HepG2 (cell line): Measurements from ENCODE around the gene MUC4. TPM values are rescaled to one million over a fixed set of nuclear protein-coding genes. Genes with fewer than 3 reads are reported as not detected.

ENCODE experiments used
- ATAC-seq: fragments of 200-7000 bp; cut with Tn5 transposase; 3 replicates; pipeline ENCODE4 v1.9.1; 2020; ENCODE audit warnings: mild to moderate bottlenecking, moderate library complexity
- BruUV-seq: library from RNA; stranded (reverse); fragments of 400-500 nt; replicated peaks from 2 replicates; lab custom pipeline; 2021; lab: Mats Ljungman, UMichigan
- CTCF ChIA-PET: fragments of 300-600 bp; formaldehyde crosslinking; extraction: SDS; loops from one replicate; lab custom pipeline; 2021; ENCODE audit warnings: low total read pairs, inconsistent platforms, low intra/inter-chr PET ratio; lab: Yijun Ruan, JAX
- POLR2A ChIA-PET: fragments of 350-600 bp; sonication (Branson Sonifier 250); formaldehyde crosslinking; loops from one replicate; lab custom pipeline; 2020; ENCODE audit warnings: antibody characterized with exemption, inconsistent platforms; lab: Yijun Ruan, JAX
- DNase-seq: peaks from one replicate; pipeline ENCODE4 v3.0.0-alpha.2; 2015; ENCODE audit warnings: low spot score
- FAIRE-seq: peaks from 3 replicates; lab custom pipeline; 2011; peaks lifted over from hg19 to GRCh38; lab: Jason Lieb, UNC
- H2AFZ ChIP-seq: one replicate; pipeline ENCODE4 v1.6.1; 2011; ENCODE audit warnings: low read length, inconsistent platforms
- H3K27ac ChIP-seq: fragments of 300-600 bp; 3 replicates; pipeline ENCODE4 v1.8.0; 2011; ENCODE audit warnings: mixed run types, mild to moderate bottlenecking, mixed read lengths, low read length, inconsistent platforms; ENCODE audit not compliant: insufficient read depth; ENCODE audit errors: extremely low read length
- H3K27me3 ChIP-seq, 2 experiments: fragments of 200-600 bp in 1 of 2; 2 replicates in 1 of 2; 3 replicates in 1 of 2; pipeline versions ENCODE4 v1.6.0 to v1.8.0; 2011; ENCODE audit warnings: low read length in 2 of 2, mild to moderate bottlenecking in 2 of 2, moderate library complexity in 2 of 2, inconsistent platforms in 1 of 2; ENCODE audit not compliant: insufficient read depth in 2 of 2, control insufficient read depth in 1 of 2
- H3K36me3 ChIP-seq, 2 experiments: fragments of 200-600 bp in 1 of 2; replicated peaks in 1 of 2; 2 replicates in 1 of 2; 3 replicates in 1 of 2; pipeline versions ENCODE4 v1.5.1 to v1.8.0; 2011; ENCODE audit warnings: low read length in 2 of 2, inconsistent platforms in 1 of 2; ENCODE audit not compliant: insufficient read depth in 2 of 2, control insufficient read depth in 1 of 2
- H3K4me1 ChIP-seq: 2 replicates; pipeline ENCODE4 v1.5.1; 2012; ENCODE audit warnings: low read length, inconsistent platforms; ENCODE audit not compliant: insufficient read depth
- H3K4me2 ChIP-seq: 2 replicates; pipeline ENCODE4 v1.6.0; 2011; ENCODE audit warnings: low read depth, low read length, inconsistent platforms
- H3K4me3 ChIP-seq, 3 experiments: fragments of 200-600 bp in 1 of 3; sonication (generic), shearing (Covaris generic) in 1 of 3; replicated peaks in 1 of 3; 2 replicates each; pipeline ENCODE4 v1.5.1; 2011 to 2016; ENCODE audit warnings: low read length in 3 of 3, inconsistent platforms in 2 of 3, low read depth in 2 of 3, mild to moderate bottlenecking in 2 of 3, control low read depth in 1 of 3, mixed read lengths in 1 of 3; ENCODE audit not compliant: insufficient read depth in 1 of 3
- H3K79me2 ChIP-seq: one replicate; pipeline ENCODE4 v1.6.1; 2011; ENCODE audit warnings: low read length, inconsistent platforms; ENCODE audit not compliant: insufficient read depth
- H3K9ac ChIP-seq: 2 replicates; pipeline ENCODE4 v1.6.0; 2011; ENCODE audit warnings: mild to moderate bottlenecking, low read depth, low read length, inconsistent platforms; ENCODE audit not compliant: insufficient read depth
- H3K9me3 ChIP-seq: 2 replicates; pipeline ENCODE4 v1.5.1; 2012; ENCODE audit warnings: mild to moderate bottlenecking, low read length
- H4K20me1 ChIP-seq: 2 replicates; pipeline ENCODE4 v1.6.0; 2011; ENCODE audit warnings: inconsistent platforms, mild to moderate bottlenecking, low read length, moderate library complexity; ENCODE audit not compliant: insufficient read depth
- EZH2 ChIP-seq: conservative IDR thresholded peaks from 2 replicates; pipeline ENCODE4 v1.6.1; 2012; ENCODE audit warnings: mild to moderate bottlenecking, low read depth, low read length, moderate library complexity
- MBNL3 ChIP-seq: fragments of 250-450 bp; sonication (Bioruptor Pico); conservative IDR thresholded peaks from 2 replicates; pipeline ENCODE4 v1.8.0; 2022; ENCODE audit warnings: mild to moderate bottlenecking, inconsistent platforms
- PAF1 ChIP-seq: IDR thresholded peaks from 2 replicates; pipeline ENCODE4 v1.6.1; 2016; ENCODE audit warnings: missing genetic modification reagents, missing compliant biosample characterization
- PAX8 ChIP-seq: sonication (generic); formaldehyde crosslinking; IDR thresholded peaks from 2 replicates; pipeline ENCODE4 v1.8.0; 2022; ENCODE audit warnings: mild to moderate bottlenecking, missing genetic modification reagents, borderline replicate concordance
- PHF20 ChIP-seq: sonication (generic); formaldehyde crosslinking; IDR thresholded peaks from 2 replicates; pipeline ENCODE4 v1.5.0; 2020; ENCODE audit warnings: mild to moderate bottlenecking, missing genetic modification reagents
- PPARG ChIP-seq: conservative IDR thresholded peaks from 2 replicates; pipeline ENCODE4 v1.6.1; 2016; ENCODE audit warnings: missing biosample characterization, missing genetic modification reagents
- SRSF9 ChIP-seq: fragments of 200-400 bp; formaldehyde crosslinking; IDR thresholded peaks from 2 replicates; pipeline ENCODE4 v1.6.1; 2018; ENCODE audit warnings: borderline replicate concordance, mild to moderate bottlenecking, low read depth, low read length; ENCODE audit not compliant: insufficient read depth, poor library complexity, severe bottlenecking
- YY1 ChIP-seq: IDR thresholded peaks from 2 replicates; pipeline ENCODE4 v1.6.1; 2011; ENCODE audit warnings: low read length, low read depth, moderate library complexity, mild to moderate bottlenecking; ENCODE audit not compliant: insufficient read depth, insufficient replicate concordance
- ZC3H13 ChIP-seq: sonication (generic); formaldehyde crosslinking; IDR thresholded peaks from 2 replicates; pipeline ENCODE4 v1.8.1; 2023; ENCODE audit warnings: mild to moderate bottlenecking, missing genetic modification reagents, moderate library complexity
- ZFP41 ChIP-seq: sonication (generic); formaldehyde crosslinking; IDR thresholded peaks from 2 replicates; pipeline ENCODE4 v1.4.0; 2020; ENCODE audit warnings: mild to moderate bottlenecking, missing genetic modification reagents, borderline replicate concordance
- ZNF263 ChIP-seq: sonication (generic); formaldehyde crosslinking; IDR thresholded peaks from 2 replicates; pipeline ENCODE4 v1.4.0; 2020; ENCODE audit warnings: missing genetic modification reagents
- ZNF616 ChIP-seq: sonication (generic); formaldehyde crosslinking; IDR thresholded peaks from 2 replicates; pipeline ENCODE4 v1.5.0; 2020; ENCODE audit warnings: low read depth, mild to moderate bottlenecking, missing genetic modification reagents
- WGBS: methylation state at CpG from one replicate; pipeline ENCODE4 v1.1.6; 2017; ENCODE audit warnings: low lambda C conversion rate; 5-methylcytosine and 5-hydroxymethylcytosine counted together
- in situ Hi-C: cut with HindIII; loops from 2 replicates; pipeline ENCODE4 v1.10.0; 2017; ENCODE audit warnings: low pct_unique_long_range_greater_than_20kb; ENCODE audit not compliant: extremely low pct_ligation_motif_present
- intact Hi-C: fragments of 100-400 bp; cut with micrococcal nuclease; formaldehyde crosslinking; loops from one replicate; pipeline ENCODE4 v1.10.0; 2022; ENCODE audit not compliant: unreplicated experiment
- polyA plus RNA-seq, 8 experiments: library from polyadenylated mRNA; depleted of rRNA in 3 of 8; stranded (reverse) in 7 of 8; unstranded in 1 of 8; fragments of >200 nt; fragmentation: Illumina TruSeq in 4 of 8; extraction: Trizol in 4 of 8; gene quantifications; 2 replicates each; pipeline versions ENCODE4 v1.2.1 to v1.2.3, GENCODE V29; 2011 to 2016; ENCODE audit warnings: low read depth in 4 of 8, missing spikeins in 1 of 8, mixed read lengths in 1 of 8; ENCODE audit not compliant: insufficient read depth in 1 of 8
- total RNA-seq, 5 experiments: library from RNA; depleted of rRNA; stranded (reverse); fragments of >200 nt; fragmentation: Illumina TruSeq; extraction: Trizol; gene quantifications; 2 replicates each; pipeline ENCODE4 v1.2.3, GENCODE V29; 2016; ENCODE audit warnings: low read depth in 1 of 5
- TF ChIP-seq, protein P1 (sequence below): conservative IDR thresholded peaks from 2 replicates; pipeline ENCODE4 v1.6.1; 2018; ENCODE audit warnings: missing genetic modification reagents
- TF ChIP-seq, protein P2 (sequence below): IDR thresholded peaks from 2 replicates; pipeline ENCODE4 v1.6.1; 2016
- TF ChIP-seq, protein P3 (sequence below): sonication (generic); formaldehyde crosslinking; IDR thresholded peaks from 2 replicates; pipeline ENCODE4 v1.5.1; 2020; ENCODE audit warnings: mild to moderate bottlenecking, missing genetic modification reagents, moderate library complexity

The MUC4 gene
- total and polyA plus RNA-seq, 2 of the 13 experiments (the other 11 are each of a cell fraction or from before 2014, with no cell fraction given), result not detected

DNA sequence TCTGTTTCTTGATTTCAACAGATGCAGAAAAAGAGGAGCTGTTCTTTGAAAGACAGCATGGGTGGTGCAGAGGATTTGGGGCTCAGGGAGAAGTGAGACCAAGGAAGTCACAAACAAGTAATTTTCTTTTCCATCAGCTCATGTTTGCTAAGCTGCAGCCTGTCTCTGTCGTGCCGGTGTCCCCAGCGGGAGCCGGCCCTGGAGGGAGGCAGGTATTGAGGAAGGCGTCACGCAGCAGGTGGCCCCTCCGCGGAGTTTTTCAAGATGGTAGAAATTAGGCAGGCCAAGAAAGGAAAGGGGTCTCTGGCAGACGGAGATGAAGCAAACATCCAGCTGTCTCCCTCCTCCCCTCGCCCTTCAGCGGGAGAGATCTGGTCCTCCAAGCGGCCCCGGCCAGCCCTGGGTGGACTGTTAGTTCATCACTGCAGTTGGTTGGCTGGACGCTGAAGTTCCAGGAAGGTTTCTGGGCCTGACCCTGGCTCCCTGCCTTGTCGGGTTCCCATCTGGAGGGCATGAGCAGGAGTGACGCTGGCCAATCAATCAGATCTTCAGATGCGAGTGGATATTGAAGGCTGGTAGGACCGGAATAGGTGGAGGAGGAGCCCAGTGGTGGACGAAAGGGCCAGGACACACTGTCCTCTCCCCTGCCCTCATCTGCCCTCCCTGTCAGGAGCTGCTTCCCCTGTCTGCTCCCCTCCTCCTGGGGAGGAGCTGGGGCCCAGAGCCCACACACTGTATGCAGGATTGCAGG lies 27.7 kb upstream of the MUC4 start:
- Histone ChIP-seq H3K4me3 (peak overlapping the region in 1 of 3 experiments; percentile 20; a peak in 1 of 6 replicates), H3K27ac (no peak overlapping the region), H3K4me2 (peak overlapping the region; percentile 48), H3K9me3 (no peaks in the 10 kb centered on the region), H3K4me1 (0 out of 2 replicates have a peak, but pooled peaks cover 5% of the 10 kb centered on the region), H4K20me1 (no peaks in the 10 kb centered on the region), H2AFZ (no peak overlapping the region), H3K27me3 (peaks cover 0 to 43% of the 10 kb centered on the region in 2 experiments; a peak in 4 of 5 replicates), H3K9ac (no peak overlapping the region), H3K36me3 (no peaks in the 10 kb centered on the region), H3K79me2 (no peaks in the 10 kb centered on the region)
- ChIA-PET POLR2A (no interaction called here), CTCF (no interaction called here)
- no peak for TF ChIP-seq PAX8 (CRISPR knock-in tag)
- TF ChIP-seq ZC3H13 (CRISPR knock-in tag), result no peak
- no peak for TF ChIP-seq ZNF616 (CRISPR knock-in tag)
- no peak for TF ChIP-seq YY1
- TF ChIP-seq ZNF263 (CRISPR knock-in tag), result peak; percentile 73
- no peak for TF ChIP-seq SRSF9
- TF ChIP-seq EZH2, result 0 out of 2 replicates have a peak, but pooled peaks have one; percentile 33
- TF ChIP-seq PAF1 (CRISPR knock-in tag), result no peak
- TF ChIP-seq, protein P1, sequence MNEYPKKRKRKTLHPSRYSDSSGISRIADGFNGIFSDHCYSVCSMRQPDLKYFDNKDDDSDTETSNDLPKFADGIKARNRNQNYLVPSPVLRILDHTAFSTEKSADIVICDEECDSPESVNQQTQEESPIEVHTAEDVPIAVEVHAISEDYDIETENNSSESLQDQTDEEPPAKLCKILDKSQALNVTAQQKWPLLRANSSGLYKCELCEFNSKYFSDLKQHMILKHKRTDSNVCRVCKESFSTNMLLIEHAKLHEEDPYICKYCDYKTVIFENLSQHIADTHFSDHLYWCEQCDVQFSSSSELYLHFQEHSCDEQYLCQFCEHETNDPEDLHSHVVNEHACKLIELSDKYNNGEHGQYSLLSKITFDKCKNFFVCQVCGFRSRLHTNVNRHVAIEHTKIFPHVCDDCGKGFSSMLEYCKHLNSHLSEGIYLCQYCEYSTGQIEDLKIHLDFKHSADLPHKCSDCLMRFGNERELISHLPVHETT (CRISPR knock-in tag), result no peak
- TF ChIP-seq MBNL3 (CRISPR knock-in tag), result no peak
- TF ChIP-seq PHF20 (CRISPR knock-in tag), result no peak
- TF ChIP-seq, protein P2, sequence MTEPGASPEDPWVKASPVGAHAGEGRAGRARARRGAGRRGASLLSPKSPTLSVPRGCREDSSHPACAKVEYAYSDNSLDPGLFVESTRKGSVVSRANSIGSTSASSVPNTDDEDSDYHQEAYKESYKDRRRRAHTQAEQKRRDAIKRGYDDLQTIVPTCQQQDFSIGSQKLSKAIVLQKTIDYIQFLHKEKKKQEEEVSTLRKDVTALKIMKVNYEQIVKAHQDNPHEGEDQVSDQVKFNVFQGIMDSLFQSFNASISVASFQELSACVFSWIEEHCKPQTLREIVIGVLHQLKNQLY (CRISPR knock-in tag), result no peak
- TF ChIP-seq PPARG (CRISPR knock-in tag), result no peak
- TF ChIP-seq ZFP41, result no peak
- TF ChIP-seq, protein P3, sequence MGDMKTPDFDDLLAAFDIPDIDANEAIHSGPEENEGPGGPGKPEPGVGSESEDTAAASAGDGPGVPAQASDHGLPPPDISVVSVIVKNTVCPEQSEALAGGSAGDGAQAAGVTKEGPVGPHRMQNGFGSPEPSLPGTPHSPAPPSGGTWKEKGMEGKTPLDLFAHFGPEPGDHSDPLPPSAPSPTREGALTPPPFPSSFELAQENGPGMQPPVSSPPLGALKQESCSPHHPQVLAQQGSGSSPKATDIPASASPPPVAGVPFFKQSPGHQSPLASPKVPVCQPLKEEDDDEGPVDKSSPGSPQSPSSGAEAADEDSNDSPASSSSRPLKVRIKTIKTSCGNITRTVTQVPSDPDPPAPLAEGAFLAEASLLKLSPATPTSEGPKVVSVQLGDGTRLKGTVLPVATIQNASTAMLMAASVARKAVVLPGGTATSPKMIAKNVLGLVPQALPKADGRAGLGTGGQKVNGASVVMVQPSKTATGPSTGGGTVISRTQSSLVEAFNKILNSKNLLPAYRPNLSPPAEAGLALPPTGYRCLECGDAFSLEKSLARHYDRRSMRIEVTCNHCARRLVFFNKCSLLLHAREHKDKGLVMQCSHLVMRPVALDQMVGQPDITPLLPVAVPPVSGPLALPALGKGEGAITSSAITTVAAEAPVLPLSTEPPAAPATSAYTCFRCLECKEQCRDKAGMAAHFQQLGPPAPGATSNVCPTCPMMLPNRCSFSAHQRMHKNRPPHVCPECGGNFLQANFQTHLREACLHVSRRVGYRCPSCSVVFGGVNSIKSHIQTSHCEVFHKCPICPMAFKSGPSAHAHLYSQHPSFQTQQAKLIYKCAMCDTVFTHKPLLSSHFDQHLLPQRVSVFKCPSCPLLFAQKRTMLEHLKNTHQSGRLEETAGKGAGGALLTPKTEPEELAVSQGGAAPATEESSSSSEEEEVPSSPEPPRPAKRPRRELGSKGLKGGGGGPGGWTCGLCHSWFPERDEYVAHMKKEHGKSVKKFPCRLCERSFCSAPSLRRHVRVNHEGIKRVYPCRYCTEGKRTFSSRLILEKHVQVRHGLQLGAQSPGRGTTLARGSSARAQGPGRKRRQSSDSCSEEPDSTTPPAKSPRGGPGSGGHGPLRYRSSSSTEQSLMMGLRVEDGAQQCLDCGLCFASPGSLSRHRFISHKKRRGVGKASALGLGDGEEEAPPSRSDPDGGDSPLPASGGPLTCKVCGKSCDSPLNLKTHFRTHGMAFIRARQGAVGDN (CRISPR knock-in tag), result peak; percentile 22; the same call in 1 of the 2 replicates
- ATAC-seq (peak; percentile 72), FAIRE-seq (no peak), DNase-seq (no peak)
- intact Hi-C loops, result no loop called here
- no TSS peak for BruUV-seq
- in situ Hi-C loops, result no loop called here
- 10% methylated on average over 14 of the region's 19 CpGs for WGBS
